ENCODE measurements around the gene MICB. TPM values are rescaled to one million over a fixed set of nuclear protein-coding genes. Genes with fewer than 3 reads are reported as not detected.

Gene MICB
- total and polyA plus RNA-seq, 9 of the 15 experiments (the other 6 are each of a cell fraction or from before 2014, with no cell fraction given), result 13.3 to 34.5 (median 19.8) TPM

GRCh38 chr6:31556307-31556706, 58.4 kb downstream of the MICB start (continued):
- TF ChIP-seq ZNF318 (IDR thresholded peaks at IDR 0.05; ENCODE audit: borderline replicate concordance in 1 of 2, low read depth in 1 of 2) (no peak), XRCC3 (IDR thresholded peaks at IDR 0.05) (no peak), ZNF444 (CRISPR knock-in tag; IDR thresholded peaks at IDR 0.05) (no peak), ZNF354B (CRISPR knock-in tag; IDR thresholded peaks at IDR 0.05) (no peak)

All from K562 (cell line).